ENCODE results near the gene INHBC.
"Not testable (repeated sequence)": the region's sequence is repeated elsewhere in the genome, so short reads cannot be mapped to it uniquely, and the experiment has no call there.

GRCh38 chr12:57495051-57495701 is 60.6 kb downstream of the INHBC start:
- not testable (repeated sequence) for TF ChIP-seq EZH2 (IDR thresholded peaks at IDR 0.05; ENCODE audit: low read depth); CTCF (conservative IDR thresholded peaks at IDR 0.05)
